Neural cell (in vitro differentiated cells): Measurements from ENCODE around the gene ZNF385D.

Experiments
- EZH2 ChIP-seq: fragments of 200-600, 300-800 bp; shearing (Covaris generic), sonication (generic); IDR thresholded peaks from 2 replicates; pipeline ENCODE4 v1.6.1; 2014; ENCODE audit warnings: antibody characterized with exemption, low read length, borderline replicate concordance, mild to moderate bottlenecking; ENCODE audit not compliant: insufficient read depth, poor library complexity, severe bottlenecking
- TF ChIP-seq, protein P1 (sequence below): fragments of 450-650 bp; IDR thresholded peaks from 2 replicates; pipeline ENCODE4 v1.5.1; 2014; ENCODE audit warnings: antibody characterized with exemption, mild to moderate bottlenecking, moderate library complexity; ENCODE audit not compliant: poor library complexity, severe bottlenecking

DNA sequence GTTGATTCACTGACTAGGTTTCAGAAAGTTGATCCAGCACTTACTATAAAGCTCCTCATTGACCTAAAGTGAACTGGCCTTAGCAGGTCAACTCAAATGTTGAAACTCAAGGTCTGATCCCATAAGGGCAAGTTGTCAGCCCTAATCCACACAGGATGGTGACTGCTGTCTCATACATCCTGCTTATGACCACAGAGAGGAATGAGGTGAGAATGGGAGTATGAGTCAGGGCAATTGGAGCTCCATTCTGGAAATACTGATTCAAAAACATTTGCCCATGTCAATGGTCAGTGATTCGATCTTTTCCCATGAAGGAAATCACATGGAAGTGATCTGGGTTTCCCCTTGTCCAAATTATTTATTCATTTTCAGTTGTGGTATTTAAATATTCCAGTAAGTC is 78.7 kb downstream of the ZNF385D start:
- TF ChIP-seq, protein P1, sequence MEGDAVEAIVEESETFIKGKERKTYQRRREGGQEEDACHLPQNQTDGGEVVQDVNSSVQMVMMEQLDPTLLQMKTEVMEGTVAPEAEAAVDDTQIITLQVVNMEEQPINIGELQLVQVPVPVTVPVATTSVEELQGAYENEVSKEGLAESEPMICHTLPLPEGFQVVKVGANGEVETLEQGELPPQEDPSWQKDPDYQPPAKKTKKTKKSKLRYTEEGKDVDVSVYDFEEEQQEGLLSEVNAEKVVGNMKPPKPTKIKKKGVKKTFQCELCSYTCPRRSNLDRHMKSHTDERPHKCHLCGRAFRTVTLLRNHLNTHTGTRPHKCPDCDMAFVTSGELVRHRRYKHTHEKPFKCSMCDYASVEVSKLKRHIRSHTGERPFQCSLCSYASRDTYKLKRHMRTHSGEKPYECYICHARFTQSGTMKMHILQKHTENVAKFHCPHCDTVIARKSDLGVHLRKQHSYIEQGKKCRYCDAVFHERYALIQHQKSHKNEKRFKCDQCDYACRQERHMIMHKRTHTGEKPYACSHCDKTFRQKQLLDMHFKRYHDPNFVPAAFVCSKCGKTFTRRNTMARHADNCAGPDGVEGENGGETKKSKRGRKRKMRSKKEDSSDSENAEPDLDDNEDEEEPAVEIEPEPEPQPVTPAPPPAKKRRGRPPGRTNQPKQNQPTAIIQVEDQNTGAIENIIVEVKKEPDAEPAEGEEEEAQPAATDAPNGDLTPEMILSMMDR: no peak
- no peak for TF ChIP-seq EZH2
